ENCODE results near the gene EFNA5.
A peak's percentile ranks its signal among the peaks of the same experiment; 100 is the strongest.

The EFNA5 gene

GRCh38 chr5:107636555-107636954, 34.2 kb downstream of the EFNA5 start:
- DNase-seq = no peak

- no peak for DNase-seq
Measured at GRCh38 chr5:107636068-107636467, 34.7 kb downstream of the EFNA5 start.

- DNase-seq = no peak
Measured at GRCh38 chr5:107634981-107635848, 35.5 kb downstream of the EFNA5 start.

- DNase-seq = peak; percentile 37
Measured at GRCh38 chr5:107633171-107633901, 37.4 kb downstream of the EFNA5 start.

GRCh38 chr5:107631805-107632362, 38.9 kb downstream of the EFNA5 start:
- DNase-seq = no peak

- no peak for DNase-seq
Measured at GRCh38 chr5:107630184-107630583, 40.6 kb downstream of the EFNA5 start.

- no peak for DNase-seq
Measured at GRCh38 chr5:107624235-107624634, 46.5 kb downstream of the EFNA5 start.

GRCh38 chr5:107621089-107621488, 49.6 kb downstream of the EFNA5 start:
- no peak for DNase-seq

- no peak for DNase-seq
Measured at GRCh38 chr5:107619781-107620180, 51.0 kb downstream of the EFNA5 start.

- no peak for DNase-seq
Measured at GRCh38 chr5:107618242-107618641, 52.5 kb downstream of the EFNA5 start.

GRCh38 chr5:107617052-107617451, 53.7 kb downstream of the EFNA5 start:
- no peak for DNase-seq

- no peak for DNase-seq
Measured at GRCh38 chr5:107616213-107616612, 54.5 kb downstream of the EFNA5 start.

GRCh38 chr5:107615299-107615817, 55.4 kb downstream of the EFNA5 start:
- DNase-seq = no peak

- no peak for DNase-seq
Measured at GRCh38 chr5:107612541-107612940, 58.2 kb downstream of the EFNA5 start.

GRCh38 chr5:107610798-107611197, 59.9 kb downstream of the EFNA5 start:
- DNase-seq = no peak

GRCh38 chr5:107607671-107608345, 62.9 kb downstream of the EFNA5 start:
- DNase-seq = peak; percentile 25

GRCh38 chr5:107607196-107607595, 63.5 kb downstream of the EFNA5 start:
- DNase-seq = no peak

GRCh38 chr5:107605596-107606125, 65.1 kb downstream of the EFNA5 start:
- DNase-seq = no peak

- peak; percentile 9 for DNase-seq
Measured at GRCh38 chr5:107604990-107605389, 65.7 kb downstream of the EFNA5 start.

GRCh38 chr5:107604146-107604910, 66.4 kb downstream of the EFNA5 start:
- no peak for DNase-seq

- no peak for DNase-seq
Measured at GRCh38 chr5:107603349-107603748, 67.4 kb downstream of the EFNA5 start.

GRCh38 chr5:107602896-107603295, 67.8 kb downstream of the EFNA5 start:
- DNase-seq = no peak

Measured in RPMI8226 (cell line).